IPS-15b (cell line): Measurements from ENCODE around the gene ZC3H13.

Experiments
- H3K27me3 ChIP-seq: one replicate; pipeline ENCODE4 v1.6.1; 2013; ENCODE audit warnings: low read length; ENCODE audit not compliant: control insufficient read depth, insufficient read depth
- H3K36me3 ChIP-seq: one replicate; pipeline ENCODE4 v1.6.1; 2013; ENCODE audit warnings: low read length; ENCODE audit not compliant: control insufficient read depth, insufficient read depth
- H3K4me1 ChIP-seq: one replicate; pipeline ENCODE4 v1.6.1; 2013; ENCODE audit warnings: mild to moderate bottlenecking, low read length; ENCODE audit not compliant: control insufficient read depth, insufficient read depth
- H3K4me3 ChIP-seq: one replicate; pipeline ENCODE4 v1.5.1; 2013; ENCODE audit warnings: low read depth, low read length
- H3K9ac ChIP-seq: one replicate; pipeline ENCODE4 v1.6.1; 2013; ENCODE audit warnings: low read depth, mild to moderate bottlenecking, low read length
- H3K9me3 ChIP-seq: one replicate; pipeline ENCODE4 v1.6.1; 2013; ENCODE audit warnings: mild to moderate bottlenecking, low read length; ENCODE audit not compliant: control insufficient read depth, insufficient read depth

Gene ZC3H13

GRCh38 chr13:46052319-46053161 is at the start of gene ZC3H13:
TSS of gene ZC3H13 (minus strand) at chr13:46052746. CDS start at chr13:46045507, 7,239 bp downstream.
- Histone ChIP-seq H3K9me3 (no peaks in the 10 kb centered on the region), H3K9ac (peak within 1 kb of the TSS; percentile 80), H3K36me3 (no peaks in the 10 kb centered on the region), H3K4me3 (peak within 1 kb of the TSS; percentile 94), H3K4me1 (no peaks in the 10 kb centered on the region), H3K27me3 (no peaks in the 10 kb centered on the region)

GRCh38 chr13:46102255-46102605 is 49.7 kb upstream of the ZC3H13 start:
- Histone ChIP-seq H3K36me3 (no peaks in the 10 kb centered on the region), H3K9ac (no peak overlapping the region)

GRCh38 chr13:46101484-46102254 is 49.1 kb upstream of the ZC3H13 start:
- H3K9me3 ChIP-seq, result no peaks in the 10 kb centered on the region
- no peaks in the 10 kb centered on the region for H3K36me3 ChIP-seq
- H3K4me3 ChIP-seq, result no peak overlapping the region
- H3K27me3 ChIP-seq, result no peaks in the 10 kb centered on the region
- H3K9ac ChIP-seq, result no peak overlapping the region
- no peaks in the 10 kb centered on the region for H3K4me1 ChIP-seq

More at GRCh38 chr13:46102255-46102605, 49.7 kb upstream of the ZC3H13 start:
- no peak overlapping the region for H3K4me3 ChIP-seq
- no peaks in the 10 kb centered on the region for H3K27me3 ChIP-seq
- H3K4me1 ChIP-seq, result no peaks in the 10 kb centered on the region
- no peaks in the 10 kb centered on the region for H3K9me3 ChIP-seq

GRCh38 chr13:46101002-46101401 is 48.5 kb upstream of the ZC3H13 start:
- no peaks in the 10 kb centered on the region for H3K9me3 ChIP-seq
- H3K4me3 ChIP-seq, result no peak overlapping the region
- H3K27me3 ChIP-seq, result no peaks in the 10 kb centered on the region
- H3K36me3 ChIP-seq, result no peaks in the 10 kb centered on the region
- H3K4me1 ChIP-seq, result no peaks in the 10 kb centered on the region
- no peak overlapping the region for H3K9ac ChIP-seq

GRCh38 chr13:46100191-46100815 is 47.8 kb upstream of the ZC3H13 start:
- Histone ChIP-seq H3K4me3 (no peak overlapping the region), H3K9ac (no peak overlapping the region), H3K9me3 (no peaks in the 10 kb centered on the region), H3K36me3 (no peaks in the 10 kb centered on the region), H3K27me3 (no peaks in the 10 kb centered on the region), H3K4me1 (no peaks in the 10 kb centered on the region)

- Histone ChIP-seq H3K9ac (no peak overlapping the region), H3K27me3 (no peaks in the 10 kb centered on the region), H3K9me3 (no peaks in the 10 kb centered on the region), H3K36me3 (no peaks in the 10 kb centered on the region), H3K4me3 (no peak overlapping the region), H3K4me1 (no peaks in the 10 kb centered on the region)
Observed at GRCh38 chr13:46097663-46098062, 45.1 kb upstream of the ZC3H13 start.

GRCh38 chr13:46097015-46097414 is 44.5 kb upstream of the ZC3H13 start:
- Histone ChIP-seq H3K4me1 (no peaks in the 10 kb centered on the region), H3K27me3 (no peaks in the 10 kb centered on the region), H3K36me3 (no peaks in the 10 kb centered on the region), H3K9ac (no peak overlapping the region), H3K4me3 (no peak overlapping the region), H3K9me3 (no peaks in the 10 kb centered on the region)

GRCh38 chr13:46094478-46094877 is 41.9 kb upstream of the ZC3H13 start:
- H3K9ac ChIP-seq, result no peak overlapping the region
- H3K4me3 ChIP-seq, result no peak overlapping the region
- no peaks in the 10 kb centered on the region for H3K27me3 ChIP-seq
- no peaks in the 10 kb centered on the region for H3K36me3 ChIP-seq
- no peaks in the 10 kb centered on the region for H3K4me1 ChIP-seq
- H3K9me3 ChIP-seq, result no peaks in the 10 kb centered on the region

- Histone ChIP-seq H3K9me3 (no peaks in the 10 kb centered on the region), H3K36me3 (no peaks in the 10 kb centered on the region), H3K4me1 (no peaks in the 10 kb centered on the region), H3K27me3 (no peaks in the 10 kb centered on the region), H3K4me3 (no peak overlapping the region), H3K9ac (no peak overlapping the region)
Observed at GRCh38 chr13:46088821-46089562, 36.4 kb upstream of the ZC3H13 start.

- Histone ChIP-seq H3K4me3 (no peak overlapping the region), H3K36me3 (no peaks in the 10 kb centered on the region), H3K4me1 (no peaks in the 10 kb centered on the region), H3K27me3 (no peaks in the 10 kb centered on the region), H3K9ac (no peak overlapping the region), H3K9me3 (no peaks in the 10 kb centered on the region)
Observed at GRCh38 chr13:46087481-46087880, 34.9 kb upstream of the ZC3H13 start.

- Histone ChIP-seq H3K9ac (no peak overlapping the region), H3K27me3 (no peaks in the 10 kb centered on the region), H3K36me3 (no peaks in the 10 kb centered on the region), H3K9me3 (no peaks in the 10 kb centered on the region), H3K4me1 (no peaks in the 10 kb centered on the region), H3K4me3 (no peak overlapping the region)
Observed at GRCh38 chr13:46086985-46087384, 34.4 kb upstream of the ZC3H13 start.
